Measurements from ENCODE around the gene SVIL.

DNA sequence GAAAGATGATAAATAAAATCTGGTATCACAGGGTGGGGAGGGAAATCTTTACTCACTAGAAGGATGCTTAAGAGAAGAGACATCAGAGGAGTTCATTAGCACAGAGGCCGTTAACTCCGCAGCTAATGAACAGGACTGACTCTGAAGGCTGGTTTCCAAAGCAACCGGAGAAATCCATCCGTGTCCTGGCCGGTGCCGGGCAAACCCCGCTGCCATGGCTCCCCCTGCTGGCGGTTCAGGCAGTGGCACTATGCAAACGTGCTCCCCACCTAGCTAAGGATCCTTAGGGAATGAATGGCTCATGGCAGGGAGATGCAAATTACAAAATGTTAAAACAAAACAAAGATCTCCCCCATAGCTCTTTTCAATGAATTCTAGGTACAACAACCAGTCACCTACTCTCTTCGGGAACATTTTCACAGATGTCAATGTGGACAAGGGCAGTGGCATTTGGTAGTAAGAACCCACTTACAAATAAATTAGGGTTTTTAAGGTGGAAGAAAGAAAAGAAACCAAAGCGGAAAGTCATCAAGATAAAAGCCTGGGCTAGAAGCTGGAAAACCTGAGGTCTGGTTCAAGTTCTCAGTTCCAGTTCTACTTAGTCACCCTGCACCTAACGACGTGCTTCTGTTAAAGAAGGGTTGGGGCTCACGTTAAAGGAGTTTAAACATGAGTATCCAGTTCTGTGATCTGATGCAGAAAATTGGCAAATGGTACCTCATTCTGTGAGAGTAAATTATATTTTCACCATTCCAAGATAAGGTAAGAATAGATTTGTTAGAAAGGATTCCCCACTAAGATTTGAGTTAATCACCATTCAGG is 138.2 kb downstream of the SVIL start:
- TF ChIP-seq, protein P1, sequence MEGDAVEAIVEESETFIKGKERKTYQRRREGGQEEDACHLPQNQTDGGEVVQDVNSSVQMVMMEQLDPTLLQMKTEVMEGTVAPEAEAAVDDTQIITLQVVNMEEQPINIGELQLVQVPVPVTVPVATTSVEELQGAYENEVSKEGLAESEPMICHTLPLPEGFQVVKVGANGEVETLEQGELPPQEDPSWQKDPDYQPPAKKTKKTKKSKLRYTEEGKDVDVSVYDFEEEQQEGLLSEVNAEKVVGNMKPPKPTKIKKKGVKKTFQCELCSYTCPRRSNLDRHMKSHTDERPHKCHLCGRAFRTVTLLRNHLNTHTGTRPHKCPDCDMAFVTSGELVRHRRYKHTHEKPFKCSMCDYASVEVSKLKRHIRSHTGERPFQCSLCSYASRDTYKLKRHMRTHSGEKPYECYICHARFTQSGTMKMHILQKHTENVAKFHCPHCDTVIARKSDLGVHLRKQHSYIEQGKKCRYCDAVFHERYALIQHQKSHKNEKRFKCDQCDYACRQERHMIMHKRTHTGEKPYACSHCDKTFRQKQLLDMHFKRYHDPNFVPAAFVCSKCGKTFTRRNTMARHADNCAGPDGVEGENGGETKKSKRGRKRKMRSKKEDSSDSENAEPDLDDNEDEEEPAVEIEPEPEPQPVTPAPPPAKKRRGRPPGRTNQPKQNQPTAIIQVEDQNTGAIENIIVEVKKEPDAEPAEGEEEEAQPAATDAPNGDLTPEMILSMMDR (IDR thresholded peaks at IDR 0.05), result peak; percentile 83
- no peak for TF ChIP-seq EZH2 (IDR thresholded peaks at IDR 0.05; ENCODE audit: borderline replicate concordance, insufficient read depth, low read depth, low read length, poor library complexity, severe bottlenecking)
